Common myeloid progenitor, CD34-positive (primary cell): ENCODE measurements around the gene PLPP4.
"Not testable (repeated sequence)": the region's sequence is repeated elsewhere in the genome, so short reads cannot be mapped to it uniquely, and the experiment has no call there.

ENCODE experiments used
- CTCF ChIA-PET: fragments of 350-600 bp; sonication (Branson Sonifier 250); formaldehyde crosslinking; loops from one replicate; lab custom pipeline; 2021; ENCODE audit warnings: antibody characterized with exemption; lab: Charles Lee
- POLR2A ChIA-PET: fragments of 350-600 bp; sonication (Branson Sonifier 250); formaldehyde crosslinking; loops from one replicate; lab custom pipeline; 2021; ENCODE audit warnings: antibody characterized with exemption; lab: Charles Lee
- DNase-seq, 3 donors: peaks; one replicate each; pipeline versions ENCODE4 v3.0.0 to v3.0.0-alpha.2; 2013
- H3K27ac ChIP-seq, 2 experiments: 1 replicate in 1 of 2; 2 replicates in 1 of 2; pipeline ENCODE4 v1.7.0; 2013; ENCODE audit warnings: inconsistent platforms in 2 of 2, low read length in 2 of 2, mild to moderate bottlenecking in 2 of 2, low read depth in 1 of 2, moderate library complexity in 1 of 2; ENCODE audit not compliant: severe bottlenecking in 2 of 2, insufficient read depth in 1 of 2, poor library complexity in 1 of 2
- H3K27me3 ChIP-seq, 5 experiments: replicated peaks in 2 of 5; 1 replicate in 3 of 5; 2 replicates in 2 of 5; pipeline versions ENCODE4 v1.6.1 to v1.7.0; 2013; ENCODE audit warnings: low read length in 4 of 5, mild to moderate bottlenecking in 2 of 5, moderate library complexity in 2 of 5, inconsistent platforms in 1 of 5; ENCODE audit not compliant: insufficient read depth in 5 of 5, control insufficient read depth in 4 of 5
- H3K36me3 ChIP-seq, 4 experiments: 1 replicate in 2 of 4; 2 replicates in 2 of 4; pipeline versions ENCODE4 v1.6.1 to v1.7.0; 2013; ENCODE audit warnings: low read length in 3 of 4, control low read depth in 1 of 4, mild to moderate bottlenecking in 1 of 4; ENCODE audit not compliant: control insufficient read depth in 4 of 4, insufficient read depth in 4 of 4
- H3K4me1 ChIP-seq, 4 experiments: 1 replicate in 3 of 4; 2 replicates in 1 of 4; pipeline versions ENCODE4 v1.6.1 to v1.7.1; 2013; ENCODE audit warnings: low read length in 3 of 4, mild to moderate bottlenecking in 3 of 4, control low read depth in 1 of 4, inconsistent platforms in 1 of 4, moderate library complexity in 1 of 4; ENCODE audit not compliant: control insufficient read depth in 4 of 4, insufficient read depth in 4 of 4; ENCODE audit errors: control extremely low read depth in 1 of 4
- H3K4me3 ChIP-seq, 7 experiments: 1 replicate in 4 of 7; 2 replicates in 3 of 7; pipeline versions ENCODE4 v1.5.1 to v1.7.0; 2013; ENCODE audit warnings: mild to moderate bottlenecking in 7 of 7, low read length in 6 of 7, moderate library complexity in 6 of 7, inconsistent platforms in 2 of 7, low read depth in 2 of 7, control low read depth in 1 of 7; ENCODE audit not compliant: insufficient read depth in 4 of 7, control insufficient read depth in 1 of 7; ENCODE audit errors: extremely low read depth in 1 of 7
- H3K9me3 ChIP-seq, 5 experiments: 1 replicate in 4 of 5; 2 replicates in 1 of 5; pipeline versions ENCODE4 v1.6.1 to v1.7.1; 2013; ENCODE audit warnings: low read length in 4 of 5, mild to moderate bottlenecking in 2 of 5, inconsistent platforms in 1 of 5, low read depth in 1 of 5, moderate library complexity in 1 of 5; ENCODE audit not compliant: control insufficient read depth in 4 of 5, insufficient read depth in 2 of 5; ENCODE audit errors: control extremely low read depth in 1 of 5
- WGBS: methylation state at CpG from one replicate; pipeline ENCODE4 v1.1.5; 2013; ENCODE audit not compliant: insufficient coverage; 5-methylcytosine and 5-hydroxymethylcytosine counted together

PLPP4 gene

DNA sequence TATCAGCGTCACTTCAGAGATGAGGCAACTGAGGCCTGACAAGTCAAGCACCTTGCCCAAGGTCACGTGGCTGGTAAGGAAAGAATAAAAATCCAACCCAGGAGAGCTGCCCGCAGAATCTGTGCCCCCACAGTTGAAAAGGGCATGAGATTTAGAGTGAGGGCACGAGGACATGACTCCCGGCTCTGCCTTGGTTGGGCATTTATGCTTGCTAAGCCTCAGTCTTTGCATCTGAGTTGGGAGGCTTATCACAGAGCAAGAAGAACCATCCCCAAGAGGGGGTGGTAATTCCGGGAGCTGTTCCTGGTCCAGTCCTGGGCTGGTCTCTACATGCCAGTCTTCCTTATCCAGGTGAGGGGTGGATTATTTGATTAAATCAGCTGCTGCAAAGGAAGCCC lies 37.3 kb downstream of the PLPP4 start:
- ChIA-PET CTCF (interaction anchor here (1.0 to 1.5 kb wide), 2 partner anchors 10 kb away, joined by 3 to 4 read pairs; no protein-coding TSS in a partner anchor), POLR2A (no interaction called here)
- Histone ChIP-seq H3K9me3 (no peaks in the 10 kb centered on the region), H3K4me1 (peaks cover 0 to 20% (median 10%) of the 10 kb centered on the region in 4 experiments), H3K36me3 (no peaks in the 10 kb centered on the region), H3K27ac (no peak overlapping the region), H3K4me3 (no peak overlapping the region), H3K27me3 (no peaks in the 10 kb centered on the region)
- no peak for DNase-seq
- 94% methylated on average over 5 of the region's 6 CpGs for WGBS

DNA sequence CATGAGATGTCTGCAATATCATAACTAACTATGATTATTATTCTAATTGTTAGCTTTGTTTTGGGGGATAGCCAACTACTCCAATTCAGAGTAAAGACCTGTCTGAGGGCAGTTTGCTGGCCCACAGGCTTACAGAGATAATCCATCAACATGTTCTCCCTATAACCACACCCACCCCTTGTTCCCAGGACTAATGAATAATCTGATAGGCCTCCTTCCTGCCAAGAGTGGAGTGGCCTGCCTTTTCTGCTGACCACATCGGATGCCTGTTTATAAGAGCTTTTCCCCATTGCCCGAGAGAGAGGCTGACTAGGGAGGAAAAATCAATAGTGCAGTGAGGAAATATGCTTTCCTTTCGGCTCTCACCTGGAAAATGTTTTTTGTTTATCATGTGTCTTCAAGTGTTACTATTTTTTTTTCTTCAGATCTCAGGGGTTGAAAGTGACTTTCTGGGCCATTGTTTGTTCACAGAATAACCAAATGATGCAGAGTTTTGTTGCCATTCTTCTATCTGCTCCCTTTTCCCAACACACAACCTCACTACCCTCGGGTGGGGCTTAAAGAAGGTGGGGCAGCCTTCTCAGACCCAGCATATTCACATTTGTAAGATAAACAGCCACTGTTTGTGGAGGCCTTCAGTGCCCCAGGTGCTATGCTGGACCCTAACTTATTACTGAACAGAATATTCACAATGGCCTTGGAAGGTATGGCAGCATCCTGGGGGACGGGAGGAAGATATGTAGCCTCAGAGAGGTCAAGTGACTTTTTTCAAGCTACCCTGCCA lies 38.4 kb downstream of the PLPP4 start:
- CTCF ChIA-PET, result no interaction called here

DNA sequence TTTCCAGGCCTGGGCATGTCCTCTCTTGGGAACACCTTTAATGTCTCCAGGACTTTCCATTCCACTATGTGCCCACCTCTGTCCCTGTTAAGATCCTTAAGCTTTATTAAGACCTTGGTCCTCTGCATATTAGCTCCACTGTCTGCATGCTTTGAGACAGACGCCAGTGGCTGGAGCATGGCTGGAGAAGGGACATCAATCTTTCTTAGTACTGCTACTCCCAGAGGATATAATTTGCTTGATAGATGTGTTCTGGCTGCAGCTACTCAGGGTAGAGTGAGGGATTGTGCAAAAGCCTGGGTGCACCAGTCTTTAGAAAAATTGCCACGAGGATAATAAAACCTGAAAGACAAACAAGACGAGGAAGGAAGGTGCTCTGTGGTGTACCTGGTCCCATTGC lies 42.9 kb downstream of the PLPP4 start:
- no peaks in the 10 kb centered on the region for H3K27me3 ChIP-seq
- no peaks in the 10 kb centered on the region for H3K36me3 ChIP-seq
- peaks cover 0 to 4% (median 0%) of the 10 kb centered on the region in 4 experiments for H3K4me1 ChIP-seq
- H3K9me3 ChIP-seq, result no peaks in the 10 kb centered on the region
- 92% methylated on average over 2 of the region's 3 CpGs for WGBS
- ChIA-PET POLR2A (no interaction called here), CTCF (no interaction called here)
- no peak for DNase-seq
- no peak overlapping the region for H3K27ac ChIP-seq
- no peak overlapping the region for H3K4me3 ChIP-seq

More for the DNA sequence above, 38.4 kb downstream of the PLPP4 start:
- DNase-seq, result no peak
- POLR2A ChIA-PET, result no interaction called here
- Histone ChIP-seq H3K27me3 (no peaks in the 10 kb centered on the region), H3K36me3 (no peaks in the 10 kb centered on the region), H3K27ac (no peak overlapping the region), H3K9me3 (no peaks in the 10 kb centered on the region), H3K4me1 (peaks cover 0 to 20% (median 10%) of the 10 kb centered on the region in 4 experiments), H3K4me3 (no peak overlapping the region)
- 100% methylated on average over 4 of the region's 5 CpGs for WGBS

DNA sequence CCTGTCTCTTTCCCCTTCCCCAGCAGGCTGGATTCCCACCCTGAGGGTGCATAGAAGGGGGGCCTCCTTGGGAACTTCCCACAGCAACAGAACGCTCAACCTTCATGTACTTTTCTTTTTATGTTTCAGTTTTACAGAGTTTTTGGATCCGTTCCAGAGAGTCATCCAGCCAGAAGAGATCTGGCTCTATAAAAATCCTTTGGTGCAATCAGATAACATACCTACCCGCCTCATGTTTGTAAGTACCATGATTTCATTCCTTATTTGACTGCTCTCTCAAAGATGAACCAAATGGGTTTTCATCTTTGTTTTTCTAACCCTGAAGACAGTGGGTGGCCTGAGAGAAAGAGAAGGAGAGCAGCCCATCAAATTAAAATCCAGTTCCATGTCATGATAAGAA lies 46.7 kb downstream of the PLPP4 start:
- no peaks in the 10 kb centered on the region for H3K9me3 ChIP-seq
- H3K27me3 ChIP-seq, result no peaks in the 10 kb centered on the region
- POLR2A ChIA-PET, result no interaction called here
- no peak overlapping the region for H3K4me3 ChIP-seq
- no peaks in the 10 kb centered on the region for H3K36me3 ChIP-seq
- H3K27ac ChIP-seq, result no peak overlapping the region
- WGBS, result 50% methylated on average over 2 of the region's 3 CpGs
- peaks cover 0 to 4% (median 0%) of the 10 kb centered on the region in 4 experiments for H3K4me1 ChIP-seq
- CTCF ChIA-PET, result interaction anchor here (0.6 to 1.3 kb wide), 3 partner anchors 10 to 185 kb away, joined by 3 to 4 read pairs (median 3); no protein-coding TSS in a partner anchor
- DNase-seq, result peak in 2 of 3 donors; percentile 9 to 17

DNA sequence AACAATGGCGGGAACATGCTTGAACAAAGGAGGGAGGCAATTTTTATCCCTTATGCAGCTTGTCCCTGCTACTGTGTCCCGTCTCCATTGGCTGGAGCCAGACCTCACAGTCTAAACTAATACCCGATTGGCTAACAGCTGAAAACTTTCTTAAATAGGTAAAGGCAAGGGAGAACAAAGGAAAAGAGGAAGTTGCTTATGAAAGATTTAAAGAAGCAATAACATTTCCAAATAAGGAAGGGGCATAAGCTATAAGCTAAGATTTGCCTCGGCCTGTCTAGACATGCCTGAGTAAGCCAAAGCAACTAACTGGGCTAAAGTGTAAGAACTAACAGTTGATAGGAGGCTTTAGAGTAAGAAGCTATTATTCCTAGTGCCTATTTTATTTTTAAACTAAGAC lies 47.2 kb downstream of the PLPP4 start:
- H3K4me3 ChIP-seq, H3K36me3 ChIP-seq, H3K9me3 ChIP-seq, H3K4me1 ChIP-seq, H3K27ac ChIP-seq, POLR2A ChIA-PET, H3K27me3 ChIP-seq: not testable (repeated sequence)
- DNase-seq, result peak in 2 of 3 donors; percentile 19 to 36
- CTCF ChIA-PET, result interaction anchor here (0.8 to 1.3 kb wide), 2 partner anchors 10 to 80 kb away, joined by 3 to 4 read pairs; no protein-coding TSS in a partner anchor
- WGBS, result 50% methylated on average over 2 of the region's 4 CpGs

DNA sequence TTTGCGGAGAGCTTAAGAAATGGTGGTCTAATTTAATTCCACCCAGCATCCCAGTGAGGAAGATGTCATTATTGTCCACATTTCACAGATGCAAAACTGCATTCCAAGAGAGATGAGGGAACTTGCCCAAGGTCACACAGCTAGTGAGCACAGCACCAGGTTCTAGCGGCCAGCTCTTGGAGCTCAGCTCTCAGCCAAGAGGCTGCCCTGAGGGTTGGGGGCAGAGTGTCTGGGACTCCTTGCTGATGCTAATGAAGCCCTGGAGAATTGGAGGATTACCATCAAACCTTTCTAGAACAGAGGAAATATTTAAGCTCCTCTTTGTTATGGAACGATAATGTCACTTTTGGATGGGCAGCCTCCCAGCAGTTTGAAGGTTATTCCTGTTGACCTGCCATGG lies 48.0 kb downstream of the PLPP4 start:
- Histone ChIP-seq H3K27ac (no peak overlapping the region), H3K36me3 (no peaks in the 10 kb centered on the region), H3K27me3 (no peaks in the 10 kb centered on the region), H3K9me3 (no peaks in the 10 kb centered on the region), H3K4me3 (no peak overlapping the region), H3K4me1 (peaks cover 0 to 4% (median 0%) of the 10 kb centered on the region in 4 experiments)
- CTCF ChIA-PET, result interaction anchor here (1.3 kb wide), 1 partner anchor 11 kb away, joined by 4 read pairs; no protein-coding TSS in a partner anchor
- 100% methylated on average over 3 of the region's 3 CpGs for WGBS
- DNase-seq, result no peak
- POLR2A ChIA-PET, result no interaction called here

DNA sequence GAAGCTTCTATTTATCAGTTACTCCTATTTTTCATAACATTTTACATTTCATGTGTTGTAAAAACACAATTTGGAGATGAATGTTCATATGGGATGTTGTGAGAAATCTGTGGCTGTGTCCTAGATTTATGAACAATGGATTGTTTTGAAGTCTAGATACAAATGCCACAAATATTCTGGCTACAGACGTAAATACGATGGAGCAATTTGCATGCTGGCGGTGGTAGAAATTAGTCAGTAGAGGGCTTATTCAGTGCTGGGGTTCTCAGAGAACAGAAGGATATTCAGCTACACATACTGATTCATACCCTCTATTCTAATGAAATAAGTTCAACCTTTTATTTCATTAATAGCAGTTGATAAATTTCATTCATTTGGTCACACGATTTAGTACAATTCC lies 48.8 kb downstream of the PLPP4 start:
- ChIA-PET CTCF (no interaction called here), POLR2A (no interaction called here)
- Histone ChIP-seq H3K4me1 (peaks cover 0 to 4% (median 0%) of the 10 kb centered on the region in 4 experiments), H3K27ac (no peak overlapping the region), H3K9me3 (no peaks in the 10 kb centered on the region), H3K36me3 (no peaks in the 10 kb centered on the region), H3K4me3 (no peak overlapping the region), H3K27me3 (no peaks in the 10 kb centered on the region)
- WGBS, result no CpG with 5 or more reads among the region's 4 CpGs
- no peak for DNase-seq
